Stimulated activated CD4-positive, alpha-beta T cell treated with anti-CD3 and anti-CD28 coated beads, Interleukin-2, amount 100 ng/mL, for 48 hours (primary cell): ENCODE data around the gene KIAA2012.
"Not testable (repeated sequence)": the region's sequence is repeated elsewhere in the genome, so short reads cannot be mapped to it uniquely, and the experiment has no call there.

Experiments
- DNase-seq, 2 donors: peaks; one replicate each; pipeline ENCODE4 v3.0.0-alpha.2; 2020

The KIAA2012 gene

GRCh38 chr2:202120828-202121227 is 47.8 kb downstream of the KIAA2012 start:
- DNase-seq = no peak

- no peak for DNase-seq
These were observed 48.6 kb downstream of the KIAA2012 start for GRCh38 chr2:202121532-202122162.

GRCh38 chr2:202122163-202122540 is 49.1 kb downstream of the KIAA2012 start:
- DNase-seq = no peak

GRCh38 chr2:202122980-202123720 is 50.1 kb downstream of the KIAA2012 start:
- DNase-seq = no peak

GRCh38 chr2:202124286-202124685 is 51.2 kb downstream of the KIAA2012 start:
- DNase-seq = no peak

GRCh38 chr2:202127687-202128331 is 54.8 kb downstream of the KIAA2012 start:
- DNase-seq = no peak

- no peak for DNase-seq
These were observed 56.8 kb downstream of the KIAA2012 start for GRCh38 chr2:202129841-202130240.

- no peak for DNase-seq
These were observed 60.3 kb downstream of the KIAA2012 start for GRCh38 chr2:202133200-202133908.

- DNase-seq = no peak
These were observed 60.8 kb downstream of the KIAA2012 start for GRCh38 chr2:202133909-202134265.

- no peak for DNase-seq
These were observed 62.2 kb downstream of the KIAA2012 start for GRCh38 chr2:202135091-202135874.

- not testable (repeated sequence) for DNase-seq
These were observed 63.0 kb downstream of the KIAA2012 start for GRCh38 chr2:202136039-202136438.

- DNase-seq = no peak
These were observed 63.5 kb downstream of the KIAA2012 start for GRCh38 chr2:202136526-202136925.

- DNase-seq = no peak
These were observed 67.6 kb downstream of the KIAA2012 start for GRCh38 chr2:202140522-202141252.

GRCh38 chr2:202141329-202141947 is 68.4 kb downstream of the KIAA2012 start:
- no peak for DNase-seq

GRCh38 chr2:202142540-202142939 is 69.5 kb downstream of the KIAA2012 start:
- DNase-seq = no peak

GRCh38 chr2:202147775-202148174 is 74.7 kb downstream of the KIAA2012 start:
- no peak for DNase-seq

GRCh38 chr2:202148515-202149154 is 75.6 kb downstream of the KIAA2012 start:
- DNase-seq = no peak

- no peak for DNase-seq
These were observed 76.2 kb downstream of the KIAA2012 start for GRCh38 chr2:202149155-202149762.

- DNase-seq = no peak
These were observed 76.9 kb downstream of the KIAA2012 start for GRCh38 chr2:202149936-202150335.

- DNase-seq = no peak
These were observed 79.2 kb downstream of the KIAA2012 start for GRCh38 chr2:202152104-202152715.
